ENCODE data around the gene PAK5. TPM values are rescaled to one million over a fixed set of nuclear protein-coding genes. Genes with fewer than 3 reads are reported as not detected.

PAK5 gene
- total and polyA plus RNA-seq, 2 of the 13 experiments (the other 11 are each of a cell fraction or from before 2014, with no cell fraction given): not detected

DNA sequence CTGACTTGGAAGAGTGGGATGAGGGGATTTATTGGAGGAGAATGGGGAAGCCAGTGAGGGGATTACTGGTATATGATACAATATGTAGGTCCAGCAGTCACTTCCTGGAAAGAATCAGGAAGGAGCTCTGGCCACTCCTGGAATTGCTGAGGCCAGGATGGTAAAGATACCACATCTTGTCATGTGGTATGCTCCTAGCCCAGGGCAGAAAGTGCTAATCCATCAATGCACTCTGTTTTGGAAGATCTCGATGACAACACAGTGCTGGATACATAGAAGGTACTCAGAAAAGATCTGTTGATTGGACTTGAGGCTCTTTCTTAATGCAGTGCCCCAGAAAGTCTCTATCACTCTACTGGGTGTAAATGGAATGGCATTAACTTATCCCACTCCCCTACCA, 271.9 kb downstream of the PAK5 start:
- H4K20me1 ChIP-seq (ENCODE audit: insufficient read depth, low read length): no peaks in the 10 kb centered on the region
- CTCF ChIA-PET (ENCODE audit: low intra/inter-chr PET ratio, low total read pairs): no interaction called here
- WGBS (ENCODE audit: low lambda C conversion rate): 0% methylated on average over 1 of the region's 1 CpG

More for the DNA sequence above, 271.9 kb downstream of the PAK5 start:
- no peak overlapping the region for H3K9ac ChIP-seq (ENCODE audit: insufficient read depth, low read depth, low read length)
- H3K27ac ChIP-seq (ENCODE audit: extremely low read length, insufficient read depth, low read length): no peak overlapping the region
- no peaks in the 10 kb centered on the region; a peak in 2 of 5 replicates for H3K27me3 ChIP-seq (ENCODE audit: control insufficient read depth in 1 of 2, insufficient read depth in 2 of 2, low read length in 2 of 2)
- H2AFZ ChIP-seq (ENCODE audit: low read length): no peak overlapping the region
- no TSS peak for BruUV-seq (replicated peaks)
- H3K4me2 ChIP-seq (ENCODE audit: low read depth, low read length): no peak overlapping the region
- in situ Hi-C loops (cut with HindIII; ENCODE audit: extremely low pct_ligation_motif_present, low pct_unique_long_range_greater_than_20kb): no loop called here
- DNase-seq (ENCODE audit: low spot score) (no peak), ATAC-seq (no peak), FAIRE-seq (no peak)
- intact Hi-C loops (cut with micrococcal nuclease; ENCODE audit: unreplicated experiment): no loop called here
- H3K4me1 ChIP-seq (ENCODE audit: insufficient read depth, low read length): no peaks in the 10 kb centered on the region
- POLR2A ChIA-PET: no interaction called here
- H3K36me3 ChIP-seq (replicated peaks in 1 of 2; ENCODE audit: control insufficient read depth in 1 of 2, insufficient read depth in 2 of 2, low read length in 2 of 2): no peaks in the 10 kb centered on the region
- no peaks in the 10 kb centered on the region for H3K79me2 ChIP-seq (ENCODE audit: insufficient read depth, low read length)
- TF ChIP-seq CHD4 (IDR thresholded peaks at IDR 0.05; ENCODE audit: borderline replicate concordance, low read length): no peak
- TF ChIP-seq MLLT10 (CRISPR knock-in tag; IDR thresholded peaks at IDR 0.05): no peak
- no peak for TF ChIP-seq SALL1 (CRISPR knock-in tag; IDR thresholded peaks at IDR 0.05)
- no peak for TF ChIP-seq ZNF780A (CRISPR knock-in tag; IDR thresholded peaks at IDR 0.05)
- TF ChIP-seq, protein P1, sequence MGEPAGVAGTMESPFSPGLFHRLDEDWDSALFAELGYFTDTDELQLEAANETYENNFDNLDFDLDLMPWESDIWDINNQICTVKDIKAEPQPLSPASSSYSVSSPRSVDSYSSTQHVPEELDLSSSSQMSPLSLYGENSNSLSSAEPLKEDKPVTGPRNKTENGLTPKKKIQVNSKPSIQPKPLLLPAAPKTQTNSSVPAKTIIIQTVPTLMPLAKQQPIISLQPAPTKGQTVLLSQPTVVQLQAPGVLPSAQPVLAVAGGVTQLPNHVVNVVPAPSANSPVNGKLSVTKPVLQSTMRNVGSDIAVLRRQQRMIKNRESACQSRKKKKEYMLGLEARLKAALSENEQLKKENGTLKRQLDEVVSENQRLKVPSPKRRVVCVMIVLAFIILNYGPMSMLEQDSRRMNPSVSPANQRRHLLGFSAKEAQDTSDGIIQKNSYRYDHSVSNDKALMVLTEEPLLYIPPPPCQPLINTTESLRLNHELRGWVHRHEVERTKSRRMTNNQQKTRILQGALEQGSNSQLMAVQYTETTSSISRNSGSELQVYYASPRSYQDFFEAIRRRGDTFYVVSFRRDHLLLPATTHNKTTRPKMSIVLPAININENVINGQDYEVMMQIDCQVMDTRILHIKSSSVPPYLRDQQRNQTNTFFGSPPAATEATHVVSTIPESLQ (CRISPR knock-in tag; conservative IDR thresholded peaks at IDR 0.05): no peak
- no peak for TF ChIP-seq ZNF232 (CRISPR knock-in tag; IDR thresholded peaks at IDR 0.05; ENCODE audit: borderline replicate concordance)
- TF ChIP-seq ZNF121 (CRISPR knock-in tag; IDR thresholded peaks at IDR 0.05): no peak
- TF ChIP-seq, protein P2, sequence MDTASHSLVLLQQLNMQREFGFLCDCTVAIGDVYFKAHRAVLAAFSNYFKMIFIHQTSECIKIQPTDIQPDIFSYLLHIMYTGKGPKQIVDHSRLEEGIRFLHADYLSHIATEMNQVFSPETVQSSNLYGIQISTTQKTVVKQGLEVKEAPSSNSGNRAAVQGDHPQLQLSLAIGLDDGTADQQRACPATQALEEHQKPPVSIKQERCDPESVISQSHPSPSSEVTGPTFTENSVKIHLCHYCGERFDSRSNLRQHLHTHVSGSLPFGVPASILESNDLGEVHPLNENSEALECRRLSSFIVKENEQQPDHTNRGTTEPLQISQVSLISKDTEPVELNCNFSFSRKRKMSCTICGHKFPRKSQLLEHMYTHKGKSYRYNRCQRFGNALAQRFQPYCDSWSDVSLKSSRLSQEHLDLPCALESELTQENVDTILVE (CRISPR knock-in tag; IDR thresholded peaks at IDR 0.05): no peak
- TF ChIP-seq NFYB (CRISPR knock-in tag; IDR thresholded peaks at IDR 0.05): no peak
- no peak for TF ChIP-seq DPF2 (CRISPR knock-in tag; IDR thresholded peaks at IDR 0.05; ENCODE audit: borderline replicate concordance, low read depth)
- TF ChIP-seq, protein P3, sequence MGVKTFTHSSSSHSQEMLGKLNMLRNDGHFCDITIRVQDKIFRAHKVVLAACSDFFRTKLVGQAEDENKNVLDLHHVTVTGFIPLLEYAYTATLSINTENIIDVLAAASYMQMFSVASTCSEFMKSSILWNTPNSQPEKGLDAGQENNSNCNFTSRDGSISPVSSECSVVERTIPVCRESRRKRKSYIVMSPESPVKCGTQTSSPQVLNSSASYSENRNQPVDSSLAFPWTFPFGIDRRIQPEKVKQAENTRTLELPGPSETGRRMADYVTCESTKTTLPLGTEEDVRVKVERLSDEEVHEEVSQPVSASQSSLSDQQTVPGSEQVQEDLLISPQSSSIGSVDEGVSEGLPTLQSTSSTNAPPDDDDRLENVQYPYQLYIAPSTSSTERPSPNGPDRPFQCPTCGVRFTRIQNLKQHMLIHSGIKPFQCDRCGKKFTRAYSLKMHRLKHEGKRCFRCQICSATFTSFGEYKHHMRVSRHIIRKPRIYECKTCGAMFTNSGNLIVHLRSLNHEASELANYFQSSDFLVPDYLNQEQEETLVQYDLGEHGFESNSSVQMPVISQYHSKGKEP (CRISPR knock-in tag; IDR thresholded peaks at IDR 0.05): no peak
- TF ChIP-seq ZNF180 (CRISPR knock-in tag; IDR thresholded peaks at IDR 0.05; ENCODE audit: borderline replicate concordance, low read depth): no peak
- TF ChIP-seq TCF12 (IDR thresholded peaks at IDR 0.05): no peak
- no peak for TF ChIP-seq TCF12 (CRISPR knock-in tag; IDR thresholded peaks at IDR 0.05)
- no peak for TF ChIP-seq ZFP37 (CRISPR knock-in tag; IDR thresholded peaks at IDR 0.05; ENCODE audit: borderline replicate concordance)
- no peak for TF ChIP-seq MIXL1 (CRISPR knock-in tag; IDR thresholded peaks at IDR 0.05)
- TF ChIP-seq, protein P4, sequence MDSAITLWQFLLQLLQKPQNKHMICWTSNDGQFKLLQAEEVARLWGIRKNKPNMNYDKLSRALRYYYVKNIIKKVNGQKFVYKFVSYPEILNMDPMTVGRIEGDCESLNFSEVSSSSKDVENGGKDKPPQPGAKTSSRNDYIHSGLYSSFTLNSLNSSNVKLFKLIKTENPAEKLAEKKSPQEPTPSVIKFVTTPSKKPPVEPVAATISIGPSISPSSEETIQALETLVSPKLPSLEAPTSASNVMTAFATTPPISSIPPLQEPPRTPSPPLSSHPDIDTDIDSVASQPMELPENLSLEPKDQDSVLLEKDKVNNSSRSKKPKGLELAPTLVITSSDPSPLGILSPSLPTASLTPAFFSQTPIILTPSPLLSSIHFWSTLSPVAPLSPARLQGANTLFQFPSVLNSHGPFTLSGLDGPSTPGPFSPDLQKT (CRISPR knock-in tag; IDR thresholded peaks at IDR 0.05; ENCODE audit: borderline replicate concordance): no peak
- no peak for TF ChIP-seq SKI (IDR thresholded peaks at IDR 0.05; ENCODE audit: partially characterized antibody)
- no peak for TF ChIP-seq DR1 (CRISPR knock-in tag; IDR thresholded peaks at IDR 0.05)
- TF ChIP-seq DMAP1 (CRISPR knock-in tag; IDR thresholded peaks at IDR 0.05): no peak
- TF ChIP-seq SMC3 (IDR thresholded peaks at IDR 0.05; ENCODE audit: low read length): no peak
- no peak overlapping the region for H3K4me3 ChIP-seq (replicated peaks in 1 of 3; ENCODE audit: insufficient read depth in 1 of 3, low read depth in 2 of 3, low read length in 3 of 3)
- no peaks in the 10 kb centered on the region for H3K9me3 ChIP-seq (ENCODE audit: low read length)
